Brain microvascular endothelial cell (primary cell): ENCODE measurements around the gene ADGRF3.

ENCODE experiments used
- DNase-seq: peaks from one replicate; pipeline ENCODE4 v3.0.0-alpha.2; 2020
- H3K27ac ChIP-seq: fragments of 250-450 bp; sonication (Bioruptor Pico); 2 replicates; pipeline ENCODE4 v1.5.1; 2020; ENCODE audit warnings: mild to moderate bottlenecking, moderate library complexity
- H3K27me3 ChIP-seq: fragments of 250-450 bp; sonication (Bioruptor Pico); replicated peaks from 2 replicates; pipeline ENCODE4 v1.5.1; 2020; ENCODE audit warnings: mild to moderate bottlenecking
- H3K36me3 ChIP-seq: fragments of 250-450 bp; sonication (Bioruptor Pico); replicated peaks from 2 replicates; pipeline ENCODE4 v1.5.1; 2020; ENCODE audit warnings: mild to moderate bottlenecking
- H3K4me3 ChIP-seq: 2 replicates; pipeline ENCODE4 v1.5.1; 2011; ENCODE audit warnings: low read depth, mild to moderate bottlenecking, control low read depth, low read length, moderate library complexity
- in situ Hi-C: cut with HindIII; loops from 2 replicates; pipeline ENCODE4 v1.10.0; 2017; ENCODE audit warnings: low sequenced_read_pairs, low pct_ligation_motif_present
- TF ChIP-seq, protein P1 (sequence below): IDR thresholded peaks from 2 replicates; pipeline ENCODE4 v1.5.1; 2011; ENCODE audit warnings: low read depth, mild to moderate bottlenecking, moderate library complexity, low read length, control low read depth, inconsistent platforms; ENCODE audit errors: missing control alignments

ADGRF3 gene

DNA sequence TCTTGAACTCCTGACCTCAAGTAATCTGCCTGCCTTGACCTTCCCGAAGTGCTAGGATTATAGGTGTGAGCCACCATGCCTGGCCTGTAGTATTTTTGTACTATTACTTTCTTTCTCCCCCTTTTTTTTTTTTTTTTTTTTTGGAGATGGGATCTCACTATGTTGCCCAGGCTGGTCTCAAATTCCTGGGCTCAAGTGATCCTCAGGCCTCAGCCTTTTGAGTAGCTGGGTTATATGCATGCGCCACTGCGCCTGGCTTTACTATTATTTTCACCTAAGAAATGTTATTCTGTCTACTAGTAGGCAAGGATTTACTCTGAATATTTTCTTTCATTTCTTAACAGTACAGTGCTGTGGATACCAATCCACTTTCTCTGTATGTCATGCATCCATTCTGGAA is 17.4 kb upstream of the ADGRF3 start:
- Histone ChIP-seq H3K36me3 (peaks cover 8% of the 10 kb centered on the region), H3K27me3 (no peaks in the 10 kb centered on the region), H3K27ac (no peak overlapping the region), H3K4me3 (no peak overlapping the region)
- TF ChIP-seq, protein P1, sequence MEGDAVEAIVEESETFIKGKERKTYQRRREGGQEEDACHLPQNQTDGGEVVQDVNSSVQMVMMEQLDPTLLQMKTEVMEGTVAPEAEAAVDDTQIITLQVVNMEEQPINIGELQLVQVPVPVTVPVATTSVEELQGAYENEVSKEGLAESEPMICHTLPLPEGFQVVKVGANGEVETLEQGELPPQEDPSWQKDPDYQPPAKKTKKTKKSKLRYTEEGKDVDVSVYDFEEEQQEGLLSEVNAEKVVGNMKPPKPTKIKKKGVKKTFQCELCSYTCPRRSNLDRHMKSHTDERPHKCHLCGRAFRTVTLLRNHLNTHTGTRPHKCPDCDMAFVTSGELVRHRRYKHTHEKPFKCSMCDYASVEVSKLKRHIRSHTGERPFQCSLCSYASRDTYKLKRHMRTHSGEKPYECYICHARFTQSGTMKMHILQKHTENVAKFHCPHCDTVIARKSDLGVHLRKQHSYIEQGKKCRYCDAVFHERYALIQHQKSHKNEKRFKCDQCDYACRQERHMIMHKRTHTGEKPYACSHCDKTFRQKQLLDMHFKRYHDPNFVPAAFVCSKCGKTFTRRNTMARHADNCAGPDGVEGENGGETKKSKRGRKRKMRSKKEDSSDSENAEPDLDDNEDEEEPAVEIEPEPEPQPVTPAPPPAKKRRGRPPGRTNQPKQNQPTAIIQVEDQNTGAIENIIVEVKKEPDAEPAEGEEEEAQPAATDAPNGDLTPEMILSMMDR = no peak
- no peak for DNase-seq
- in situ Hi-C loops = no loop called here

DNA sequence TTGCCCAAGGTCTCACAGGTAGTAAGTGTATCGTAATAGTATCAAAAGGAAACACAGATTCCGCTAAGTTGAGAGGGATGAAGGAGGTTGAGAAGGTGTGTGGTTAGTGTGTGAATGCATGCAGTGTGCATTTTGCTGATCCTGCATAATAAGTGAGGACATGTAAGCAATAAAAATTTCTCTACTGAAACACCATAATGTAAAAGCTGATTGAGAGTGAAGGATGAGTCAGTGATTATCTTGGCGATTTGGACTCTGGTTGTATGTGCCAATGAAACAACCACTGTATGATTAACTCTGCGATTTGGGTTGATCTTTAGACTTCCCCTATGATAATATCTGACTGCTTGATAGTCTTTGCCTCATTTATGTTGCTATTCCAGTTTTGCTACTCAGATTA is 16.7 kb upstream of the ADGRF3 start:
- H3K4me3 ChIP-seq = no peak overlapping the region

DNA sequence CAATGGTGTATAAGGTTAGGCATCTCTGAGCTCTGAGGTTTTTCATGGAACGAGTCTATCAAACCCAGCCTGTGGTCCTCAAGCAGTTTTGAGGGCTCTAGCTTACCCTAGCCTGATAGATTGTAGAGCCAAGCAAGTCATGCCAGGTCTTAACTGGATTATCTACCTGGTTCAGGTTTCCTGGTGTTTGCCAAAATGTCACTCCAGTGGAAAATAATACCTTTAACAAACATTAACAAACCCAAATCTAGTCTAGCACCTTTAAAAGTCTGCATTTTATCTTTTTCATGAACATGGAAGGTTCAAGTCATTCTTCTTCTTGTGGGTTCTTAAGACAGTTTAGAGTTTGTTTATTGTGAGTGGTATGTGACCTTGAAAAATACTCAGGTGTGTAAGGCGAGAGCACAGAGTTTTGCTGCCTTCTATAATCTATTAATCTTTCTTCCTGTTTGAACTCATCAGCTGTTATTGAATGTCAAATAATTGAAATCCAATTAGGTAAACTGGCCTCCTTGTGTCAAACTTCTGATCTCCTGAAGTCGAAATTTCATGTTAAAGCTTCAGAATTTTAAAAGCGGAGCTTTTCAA is 13.4 kb upstream of the ADGRF3 start:
- no peak for DNase-seq
- Histone ChIP-seq H3K36me3 (no peaks in the 10 kb centered on the region), H3K27ac (no peak overlapping the region), H3K4me3 (no peak overlapping the region), H3K27me3 (no peaks in the 10 kb centered on the region)
- in situ Hi-C loops = no loop called here
- TF ChIP-seq, protein P1 = no peak

More for the DNA sequence above, 16.7 kb upstream of the ADGRF3 start:
- DNase-seq = peak; percentile 36
- no peak overlapping the region for H3K27ac ChIP-seq
- TF ChIP-seq, protein P1 = no peak
- in situ Hi-C loops = no loop called here
- peaks cover 8% of the 10 kb centered on the region for H3K36me3 ChIP-seq
- H3K27me3 ChIP-seq = no peaks in the 10 kb centered on the region

DNA sequence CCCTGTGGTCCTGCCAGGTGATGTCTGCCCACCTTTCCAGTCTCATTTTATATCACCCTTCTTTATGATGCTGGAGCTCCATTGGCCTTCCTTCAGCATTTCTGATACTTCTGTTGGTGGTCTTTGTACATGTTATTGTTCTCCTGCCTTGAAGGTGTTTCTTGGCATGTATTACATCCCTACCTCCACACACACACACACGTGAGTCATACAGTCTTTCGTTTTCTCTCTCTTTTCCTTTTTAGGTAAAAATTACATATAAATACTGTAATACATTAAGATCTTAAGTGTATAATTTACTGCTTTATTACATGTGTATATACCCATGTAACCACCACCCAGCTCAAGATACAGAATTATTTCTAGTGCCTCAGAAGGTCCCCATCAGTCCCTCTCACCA is 10.2 kb upstream of the ADGRF3 start:
- no peaks in the 10 kb centered on the region for H3K36me3 ChIP-seq
- H3K27ac ChIP-seq = no peak overlapping the region
- TF ChIP-seq, protein P1 = no peak
- no peaks in the 10 kb centered on the region for H3K27me3 ChIP-seq
- DNase-seq = no peak
- no peak overlapping the region for H3K4me3 ChIP-seq
- in situ Hi-C loops = no loop called here

DNA sequence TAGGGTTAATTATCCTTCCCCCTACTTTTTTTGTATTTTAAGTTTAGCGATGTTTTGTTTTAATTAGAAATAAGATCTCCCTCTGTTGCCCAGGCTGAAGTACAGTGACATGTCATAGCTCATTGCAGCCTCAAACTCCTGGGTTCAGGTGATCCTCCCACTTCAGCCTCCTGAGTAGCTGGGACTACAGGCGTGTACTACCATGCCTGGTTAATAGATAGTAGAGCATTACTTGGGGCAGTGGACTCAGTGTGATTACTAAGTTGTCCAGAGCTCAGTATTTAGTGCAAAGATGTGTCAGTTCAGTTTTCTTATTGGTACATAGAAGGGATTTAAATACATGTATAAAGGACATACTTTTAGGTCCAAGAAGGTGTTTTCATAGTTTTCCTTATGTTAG is 9.5 kb upstream of the ADGRF3 start:
- no peak for DNase-seq
- in situ Hi-C loops = no loop called here

More for the DNA sequence above, 9.5 kb upstream of the ADGRF3 start:
- no peak overlapping the region for H3K27ac ChIP-seq
- TF ChIP-seq, protein P1 = no peak
- no peaks in the 10 kb centered on the region for H3K27me3 ChIP-seq
- H3K4me3 ChIP-seq = no peak overlapping the region
- H3K36me3 ChIP-seq = no peaks in the 10 kb centered on the region
